CD4-positive, alpha-beta T cell treated with Interleukin-4 for 1 hour (primary cell): ENCODE results near the gene TRAF3.

Source experiments
- DNase-seq, 2 donors: peaks; one replicate each; pipeline ENCODE4 v3.0.0-alpha.2; 2020 to 2022

TRAF3 gene

DNA sequence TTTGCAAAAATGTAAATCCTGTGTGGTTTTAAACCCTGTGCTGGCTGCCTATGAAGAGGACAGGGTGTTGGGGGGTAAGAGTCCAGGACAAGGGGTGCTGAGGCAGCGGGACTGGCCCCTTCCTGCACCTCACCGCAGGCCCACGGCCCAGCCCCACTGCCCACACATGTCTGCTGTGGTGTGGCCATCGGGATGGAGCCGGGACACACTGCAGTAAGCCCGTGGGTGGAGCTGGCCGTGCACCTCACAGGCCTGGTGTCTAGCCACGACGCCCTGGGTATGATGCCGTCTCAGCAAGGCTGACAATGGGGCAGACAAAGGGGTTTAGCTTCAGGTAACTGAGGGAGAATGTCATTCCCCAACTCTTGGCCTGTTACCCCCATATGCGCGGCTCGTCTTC lies 164.8 kb downstream of the TRAF3 start:
- DNase-seq, result no peak

DNA sequence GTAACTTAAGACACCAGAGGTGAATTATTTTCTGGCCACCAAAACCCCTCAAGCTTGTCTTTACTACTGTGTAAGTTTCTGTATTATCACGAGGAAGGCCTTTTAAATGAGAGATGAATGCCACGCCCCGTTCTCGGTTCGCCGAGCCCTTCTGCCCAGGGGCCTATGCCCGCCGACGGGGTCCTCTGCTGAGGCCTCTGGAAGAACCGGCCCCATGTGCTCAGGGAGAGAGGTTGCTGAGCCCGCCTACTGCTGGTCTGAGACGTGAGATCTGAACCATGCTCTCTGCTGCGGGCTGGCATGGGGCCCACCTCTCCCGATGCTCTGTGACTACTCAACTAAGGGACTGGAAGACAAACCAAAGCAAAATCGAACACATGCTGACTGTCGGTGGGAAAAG lies 166.2 kb downstream of the TRAF3 start:
- DNase-seq, result no peak

DNA sequence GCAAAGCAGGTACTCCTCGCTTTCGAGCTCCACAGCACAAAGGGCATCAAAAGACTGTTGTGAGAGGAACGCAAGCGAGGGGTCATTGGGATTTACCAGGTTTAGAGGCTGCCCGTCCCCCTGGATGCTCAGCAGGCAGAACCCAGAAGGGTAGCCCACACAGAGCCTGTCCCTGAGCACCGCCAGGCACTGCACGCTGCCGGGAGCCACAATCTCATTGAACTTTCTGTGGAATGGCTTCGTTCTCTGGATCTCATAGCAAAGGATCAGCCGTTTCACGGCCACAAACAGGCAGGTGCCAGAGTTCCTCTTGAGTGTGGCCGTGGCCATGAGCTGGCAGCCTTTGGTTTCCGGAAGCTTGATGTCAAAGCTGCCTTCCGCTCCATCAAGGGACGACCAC lies 166.7 kb downstream of the TRAF3 start:
- no peak for DNase-seq

DNA sequence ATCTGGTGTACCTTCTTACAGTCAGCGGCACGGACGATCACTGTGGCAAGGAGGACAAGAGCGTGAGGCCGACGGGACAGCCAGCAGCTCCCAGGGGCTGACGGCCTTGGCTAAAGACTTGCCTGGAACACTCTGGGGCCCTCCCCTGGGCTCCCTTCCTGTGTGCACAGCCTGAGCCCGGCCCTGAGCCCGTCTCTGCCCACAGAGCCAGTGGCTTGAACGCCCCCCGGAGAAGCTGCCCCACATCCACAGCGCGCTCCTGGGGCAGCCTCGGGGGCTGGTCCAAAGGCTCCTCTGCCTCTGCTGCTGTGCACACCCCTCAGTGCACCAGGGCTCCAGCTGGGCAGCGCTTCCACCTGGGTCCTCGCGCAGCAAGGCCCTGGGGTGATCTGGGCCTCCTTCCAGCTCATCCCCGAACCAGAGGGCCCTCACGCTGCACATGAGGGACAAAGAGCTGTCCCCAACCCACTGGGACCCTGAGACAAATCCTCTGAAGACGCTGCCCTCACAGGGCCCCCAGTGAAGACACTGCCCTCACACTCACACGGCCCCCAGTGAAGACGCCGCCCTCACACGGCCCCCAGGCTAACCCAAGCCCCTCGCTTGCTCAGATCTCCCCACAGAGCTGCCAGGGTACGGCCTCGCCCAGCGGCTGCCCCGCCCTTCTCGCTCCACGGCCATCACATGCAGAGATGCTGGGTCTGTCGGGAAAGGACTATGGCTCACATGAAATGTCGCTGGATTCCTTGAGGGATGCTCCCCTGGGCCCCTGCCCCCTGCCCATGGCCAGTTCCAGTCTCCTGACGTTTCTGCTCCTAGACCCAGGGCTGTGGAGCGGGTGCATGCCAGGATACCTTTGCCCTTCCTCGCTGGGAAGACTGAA lies 167.4 kb downstream of the TRAF3 start:
- no peak for DNase-seq

DNA sequence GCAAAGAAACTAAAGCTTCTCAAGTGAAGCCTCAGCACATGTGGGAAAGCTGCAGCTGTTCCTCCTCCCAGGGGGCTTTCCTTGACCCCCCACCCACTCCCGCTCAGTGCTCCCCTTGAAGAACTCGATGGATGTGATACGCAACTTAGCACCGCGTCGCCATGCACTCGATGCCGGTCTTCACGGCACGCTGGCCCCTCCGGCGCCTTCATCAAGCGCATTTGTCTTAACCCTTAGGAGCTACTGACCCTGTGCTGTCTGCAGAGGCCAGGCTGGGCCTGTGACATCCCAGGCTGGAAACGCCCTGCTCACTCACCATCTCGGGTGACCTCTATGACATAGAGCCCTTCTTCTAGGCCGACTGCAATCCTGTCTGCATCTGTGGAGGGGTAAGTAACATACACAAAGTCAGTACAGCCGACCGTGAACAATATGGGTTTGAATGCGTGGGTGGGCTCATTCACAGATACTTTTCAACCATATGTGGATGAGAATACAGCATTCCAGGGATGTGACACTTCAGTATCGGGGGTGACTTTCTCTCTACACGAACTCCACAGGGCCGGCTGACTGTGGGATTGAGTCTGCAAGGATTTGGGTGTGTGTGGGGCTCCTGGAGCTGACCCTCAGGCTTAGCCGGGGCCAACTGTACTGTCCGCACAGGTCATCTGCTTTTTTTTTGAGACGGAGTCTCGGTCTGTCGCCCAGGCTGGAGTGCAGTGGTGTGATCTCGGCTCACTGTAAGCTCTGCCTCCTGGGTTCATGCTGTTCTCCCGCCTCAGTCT lies 168.3 kb downstream of the TRAF3 start:
- DNase-seq, result no peak

DNA sequence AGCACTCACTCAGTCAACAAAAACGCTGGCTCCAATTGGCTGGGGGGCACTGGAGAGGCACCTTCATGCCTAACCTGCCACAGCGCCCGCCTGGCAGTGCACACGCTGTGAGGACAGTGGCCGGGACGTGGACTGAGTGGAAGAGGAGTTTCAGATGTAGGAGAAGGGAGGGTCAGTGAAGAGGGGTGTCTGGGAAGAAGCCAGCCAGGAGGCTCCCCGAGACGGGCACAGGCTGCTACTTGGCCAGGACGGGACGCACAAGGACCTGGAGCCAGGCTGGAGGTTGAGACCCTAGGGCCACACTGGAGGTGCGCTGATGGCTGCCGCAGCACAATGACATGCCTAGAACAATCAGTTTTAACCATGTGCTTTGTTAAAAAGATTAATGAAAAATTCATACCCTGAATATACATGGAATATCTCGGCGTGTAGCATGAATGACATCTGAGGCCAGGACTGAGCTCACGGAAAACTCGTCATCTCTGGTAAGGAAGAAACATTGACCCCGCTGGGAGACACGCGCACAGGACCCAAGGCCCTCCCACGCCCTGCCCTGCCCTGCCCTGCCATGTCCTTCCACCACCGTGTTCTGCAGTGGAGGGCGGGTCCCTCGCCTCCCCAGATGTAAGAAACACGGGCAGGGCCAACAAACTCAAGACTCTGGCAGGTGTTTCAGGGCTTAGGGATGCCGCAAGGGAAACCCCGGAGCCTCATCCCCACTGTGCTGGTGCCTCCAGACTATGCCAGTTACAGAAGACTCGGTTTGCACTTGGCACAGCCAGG lies 170.3 kb downstream of the TRAF3 start:
- no peak for DNase-seq

DNA sequence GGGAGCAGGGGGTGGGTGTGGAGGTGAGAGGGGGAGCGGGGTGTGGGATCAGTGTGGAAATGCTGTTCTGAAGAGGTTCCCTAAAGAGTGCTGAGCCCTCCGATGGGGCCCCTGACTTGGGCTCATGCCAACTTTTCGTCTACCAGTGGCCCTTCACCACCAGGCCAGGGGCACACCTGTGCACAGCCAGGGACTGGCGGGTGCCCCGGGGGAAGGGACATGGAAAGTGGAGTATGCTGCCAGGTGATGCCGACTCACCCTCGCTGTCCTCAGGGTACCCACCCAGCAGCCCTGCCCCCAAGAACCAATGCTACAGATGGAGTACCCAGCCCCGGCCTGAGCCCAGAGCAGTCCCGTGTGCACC lies 171.4 kb downstream of the TRAF3 start:
- DNase-seq, result no peak

DNA sequence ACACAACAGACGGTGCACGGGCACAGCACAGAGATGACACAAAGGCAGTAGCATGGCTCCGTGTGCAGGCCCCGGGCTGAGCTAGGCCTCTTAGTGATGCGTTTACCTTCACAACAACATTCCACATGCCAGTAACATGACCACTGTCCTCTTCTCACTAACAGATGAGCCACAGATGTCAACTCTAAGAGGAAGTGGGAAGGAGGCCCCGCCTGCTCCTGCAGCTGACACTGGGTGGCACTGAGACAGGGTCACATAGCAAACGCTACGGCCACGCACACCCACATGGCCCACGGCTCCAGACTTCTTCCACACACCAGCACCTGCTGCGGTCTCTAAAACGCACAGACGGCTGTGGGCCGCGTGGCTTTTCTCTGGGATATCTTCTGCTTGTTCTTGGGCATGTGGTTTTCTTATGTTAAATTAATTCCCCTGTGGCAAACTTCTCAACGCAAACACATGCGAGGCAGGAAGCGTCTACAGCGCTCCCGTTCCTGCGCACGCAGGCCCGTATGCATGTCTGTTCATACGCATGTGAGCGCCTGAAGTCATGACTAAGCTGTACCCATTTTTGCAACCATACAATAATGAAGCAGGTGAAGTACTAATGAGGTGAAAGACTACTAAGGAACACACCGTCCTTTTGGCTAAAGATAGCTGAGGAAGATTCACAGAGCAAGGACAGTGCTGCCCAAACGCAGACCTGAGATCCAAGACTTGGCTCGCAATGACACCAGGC lies 172.0 kb downstream of the TRAF3 start:
- peak; percentile 30 to 65 for DNase-seq

DNA sequence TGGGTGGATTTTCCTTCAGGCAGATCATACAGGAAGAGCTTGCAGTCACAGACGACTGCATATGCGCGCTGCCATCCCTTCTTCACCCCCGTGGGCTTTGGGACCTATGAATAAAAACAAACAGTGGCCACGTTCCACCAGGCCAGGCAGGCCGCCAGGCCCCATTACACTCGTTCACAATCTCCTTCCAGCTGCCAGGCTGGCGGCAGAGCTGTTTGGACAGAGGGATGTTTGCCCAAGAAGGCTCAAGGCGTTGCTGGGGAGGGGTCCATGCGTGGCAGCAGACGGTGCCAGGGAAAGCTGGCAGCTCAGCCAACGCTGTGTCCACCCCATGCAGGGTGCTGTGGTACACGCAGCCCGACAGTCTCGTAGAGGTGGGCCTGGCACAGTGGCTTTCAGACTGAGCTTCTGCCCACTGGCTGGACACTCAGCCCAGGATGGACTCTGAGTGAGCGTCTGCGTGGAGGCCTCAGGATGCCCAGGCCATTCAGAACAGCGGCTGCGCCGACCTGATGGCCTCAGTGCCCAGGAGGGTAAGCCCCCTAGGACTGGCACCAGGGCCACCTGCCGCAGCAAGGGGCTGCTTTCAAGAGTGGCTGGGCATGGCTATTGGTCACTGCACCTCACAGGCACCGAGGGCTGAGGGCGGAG lies 172.7 kb downstream of the TRAF3 start:
- no peak for DNase-seq

DNA sequence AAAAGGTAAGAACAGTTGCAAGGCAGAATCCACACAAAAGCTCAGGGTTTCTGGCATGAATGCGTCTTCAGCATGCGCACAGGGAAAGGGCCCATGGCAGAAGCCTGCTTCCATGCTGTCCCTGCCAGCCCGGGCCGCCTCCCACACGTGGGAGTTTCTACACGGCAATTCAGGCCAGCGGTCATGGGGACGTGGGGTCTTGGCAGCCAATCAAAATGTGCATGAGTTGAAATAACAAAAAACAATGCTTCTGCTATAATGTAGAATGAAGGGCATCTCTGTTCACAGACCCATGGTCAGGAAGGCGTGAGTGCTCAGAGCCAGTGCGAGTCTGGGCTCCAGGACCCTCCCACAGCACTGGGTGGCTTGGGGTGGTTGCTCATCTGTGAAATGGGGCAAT lies 173.8 kb downstream of the TRAF3 start:
- no peak for DNase-seq

DNA sequence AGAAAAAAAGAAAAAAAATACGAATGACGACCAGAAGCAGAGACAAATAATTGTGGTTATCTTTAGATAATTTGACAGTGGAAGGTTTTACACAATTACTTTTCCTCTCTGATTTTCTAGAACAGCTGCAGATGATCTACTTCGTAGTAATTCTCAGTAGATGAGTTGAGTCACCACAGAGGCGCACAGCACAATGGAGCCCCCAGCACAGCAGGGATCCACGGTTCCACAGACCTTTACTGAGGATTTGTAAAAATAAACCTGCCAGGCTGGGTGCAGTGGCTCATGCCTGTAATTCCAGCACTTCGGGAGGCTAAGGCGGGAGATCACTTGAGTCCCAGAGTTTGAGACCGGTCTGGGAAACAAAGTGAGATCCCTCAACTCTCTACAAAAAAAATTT lies 174.6 kb downstream of the TRAF3 start:
- no peak for DNase-seq

DNA sequence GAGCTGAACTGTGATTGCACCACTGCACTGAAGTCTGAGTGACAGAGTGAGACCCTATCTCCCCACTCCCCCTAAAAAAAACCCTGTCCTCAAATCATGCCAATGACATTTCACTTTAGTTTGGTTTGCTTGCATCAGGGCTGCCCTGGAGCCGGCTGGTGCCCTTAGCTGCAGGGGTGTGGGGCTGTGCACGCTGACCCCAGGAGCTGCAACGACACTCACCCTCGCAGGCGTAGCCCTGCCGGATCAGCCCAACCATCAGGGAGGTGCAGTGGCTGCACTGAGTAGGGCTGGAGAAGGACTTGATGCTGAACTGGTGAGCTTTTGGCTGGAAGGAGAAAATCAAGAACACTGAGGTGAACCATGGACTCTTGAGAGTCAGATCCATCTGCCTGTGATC lies 175.0 kb downstream of the TRAF3 start:
- no peak for DNase-seq

DNA sequence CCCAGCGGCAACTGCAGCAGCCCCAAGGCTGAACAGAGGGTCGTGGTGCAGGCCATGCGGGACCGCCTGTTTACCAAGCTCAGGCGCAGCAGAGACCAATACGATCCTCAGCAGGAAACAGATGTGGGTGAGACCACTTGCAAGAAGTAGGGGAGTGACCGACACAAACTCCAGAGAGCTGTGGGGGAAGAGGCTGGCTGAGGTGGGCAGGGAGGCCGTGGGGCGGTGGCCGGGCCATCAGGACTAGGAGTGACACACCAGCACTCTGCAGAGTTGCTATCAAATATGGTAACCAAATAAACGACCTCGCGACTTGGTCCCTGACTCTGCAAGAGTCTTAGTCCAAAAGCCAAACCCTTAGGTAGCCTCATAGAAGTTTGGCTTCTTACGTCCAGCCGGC lies 175.9 kb downstream of the TRAF3 start:
- no peak for DNase-seq

DNA sequence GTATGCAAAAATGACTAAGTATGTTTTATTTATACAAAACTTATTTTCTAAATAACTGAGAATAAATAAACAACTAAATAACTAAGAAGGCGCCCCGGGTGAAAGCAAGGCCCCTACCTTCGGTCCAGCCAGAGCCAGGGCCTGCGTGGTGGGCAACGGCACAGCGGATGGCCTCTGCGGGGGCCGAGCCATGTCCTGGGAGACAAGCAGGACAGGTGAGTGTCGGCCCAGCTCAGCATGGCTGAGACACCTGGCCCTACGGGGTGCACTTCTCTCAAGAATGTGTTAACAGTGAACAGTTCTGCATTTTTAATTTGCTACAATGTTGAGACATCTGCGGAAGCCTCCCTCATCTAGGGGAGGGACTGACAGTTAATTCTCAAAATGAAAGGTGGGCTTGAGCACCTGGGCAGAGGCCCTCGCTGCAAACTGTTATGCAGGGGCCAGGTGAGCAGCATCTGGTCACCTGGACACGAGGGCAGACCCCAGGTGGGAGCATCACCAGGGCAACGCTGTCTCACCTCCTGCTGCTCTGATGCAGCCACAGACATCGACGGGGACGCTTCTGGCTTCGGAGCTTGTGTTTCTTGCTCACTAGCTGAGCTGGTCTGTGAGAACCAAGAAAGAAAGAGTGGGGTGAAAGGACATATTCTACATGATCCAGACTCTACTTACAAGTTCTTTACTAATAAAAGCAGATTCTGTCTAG lies 177.0 kb downstream of the TRAF3 start:
- no peak for DNase-seq

DNA sequence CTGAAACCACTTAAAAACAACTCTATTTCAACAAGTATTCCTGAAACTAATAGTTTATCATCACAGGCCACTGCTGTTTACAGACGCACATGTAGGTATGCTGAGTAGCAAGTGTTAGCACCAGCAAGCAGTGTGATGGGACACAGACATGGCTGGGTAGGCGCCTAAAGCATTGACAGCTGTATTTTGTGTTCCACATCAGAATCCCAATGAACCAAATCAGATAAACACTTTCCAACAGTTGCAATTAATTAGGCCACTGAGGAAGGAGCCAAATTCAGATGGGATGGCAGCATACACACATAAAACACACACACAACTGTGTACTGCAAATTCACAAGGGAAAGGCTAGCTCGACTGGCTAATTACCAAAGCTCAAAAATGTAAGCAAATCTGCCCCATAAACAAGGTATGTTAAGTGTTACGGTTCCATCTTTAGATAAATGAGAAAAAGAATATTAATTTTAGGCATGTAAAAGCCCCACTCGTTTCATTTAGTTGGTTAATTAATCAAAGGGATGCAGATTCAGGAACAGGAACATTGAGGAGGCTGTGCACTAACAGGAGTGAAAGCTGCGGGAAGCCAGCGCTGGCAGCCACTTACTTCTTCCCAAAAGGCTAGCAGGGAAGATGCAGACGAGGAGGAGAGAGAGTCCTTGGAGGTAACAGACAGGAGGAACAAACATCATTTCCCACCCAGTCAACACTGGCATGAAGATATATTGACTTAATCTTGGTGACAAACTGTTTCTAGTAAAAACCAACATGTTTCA lies 178.6 kb downstream of the TRAF3 start:
- DNase-seq, result no peak

DNA sequence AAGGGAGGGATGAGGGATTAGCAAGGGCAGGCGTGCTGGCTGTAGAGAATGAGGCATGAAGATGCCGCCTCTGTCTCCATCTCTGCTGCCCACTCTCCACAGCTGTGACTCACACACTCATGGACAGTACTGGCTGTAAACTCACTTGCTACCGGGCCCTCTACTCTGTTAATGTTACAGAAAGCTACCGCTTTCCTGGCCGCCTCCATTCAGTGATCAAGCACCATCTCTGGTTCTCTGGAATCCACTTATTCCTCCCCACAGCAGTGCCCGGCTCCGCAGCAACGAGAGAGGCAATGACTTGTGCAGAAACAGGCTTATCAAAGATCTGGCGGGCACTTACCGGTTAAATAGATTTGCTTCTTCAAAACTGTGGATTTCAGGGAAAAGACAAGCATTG lies 180.0 kb downstream of the TRAF3 start:
- no peak for DNase-seq

DNA sequence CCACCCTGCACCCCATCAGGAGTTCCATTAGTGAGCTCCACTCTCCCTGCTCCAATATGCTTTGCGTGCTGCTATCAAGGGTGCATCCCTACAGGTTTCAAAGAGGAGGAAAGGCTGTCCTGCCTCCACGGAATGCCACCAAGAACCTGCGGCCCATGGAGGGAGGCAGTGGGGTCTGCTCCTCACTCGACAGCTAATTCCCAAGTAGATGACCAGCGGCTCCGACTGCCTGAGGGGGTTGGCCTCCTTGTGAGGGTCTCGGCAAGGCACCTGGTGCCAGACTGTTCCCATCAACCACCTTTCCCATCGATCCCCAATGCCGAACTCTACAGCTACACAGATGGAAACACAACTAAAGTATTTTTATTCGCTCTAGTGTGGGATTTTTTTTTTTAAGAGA lies 181.2 kb downstream of the TRAF3 start:
- no peak for DNase-seq
